ENCODE data around the gene ZC3HAV1.
A peak's percentile ranks its signal among the peaks of the same experiment; 100 is the strongest.
"Not testable (repeated sequence)": the region's sequence is repeated elsewhere in the genome, so short reads cannot be mapped to it uniquely, and the experiment has no call there.

The ZC3HAV1 gene

DNA sequence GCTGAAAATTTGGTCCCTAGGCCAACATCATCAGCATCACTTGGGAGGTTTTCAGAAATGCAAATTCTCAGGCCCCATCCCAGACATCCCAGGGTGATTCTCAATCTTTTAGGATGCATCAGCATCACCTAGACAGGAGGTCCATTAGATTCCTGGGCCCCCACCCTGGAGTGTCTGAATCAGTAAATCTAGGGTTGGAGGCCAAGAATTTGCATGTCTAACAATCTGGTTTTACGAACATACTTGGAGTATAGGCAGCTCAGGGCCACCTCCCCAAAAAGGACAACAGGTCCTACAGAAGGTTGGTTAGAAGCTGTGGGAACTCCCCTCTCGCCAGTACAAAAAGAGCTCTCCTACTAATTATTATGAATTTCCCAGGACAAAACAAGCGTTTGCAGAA lies 15.5 kb downstream of the ZC3HAV1 start:
- no peaks in the 10 kb centered on the region for H3K27me3 Mint-ChIP-seq (ENCODE audit: low read depth)
- H3K36me3 Mint-ChIP-seq (ENCODE audit: low read depth), result peaks cover 5% of the 10 kb centered on the region
- peak overlapping the region in 1 of 3 experiments; percentile 19 for H3K27ac Mint-ChIP-seq
- H3K4me3 Mint-ChIP-seq, result no peak overlapping the region
- TF ChIP-seq, protein P1, sequence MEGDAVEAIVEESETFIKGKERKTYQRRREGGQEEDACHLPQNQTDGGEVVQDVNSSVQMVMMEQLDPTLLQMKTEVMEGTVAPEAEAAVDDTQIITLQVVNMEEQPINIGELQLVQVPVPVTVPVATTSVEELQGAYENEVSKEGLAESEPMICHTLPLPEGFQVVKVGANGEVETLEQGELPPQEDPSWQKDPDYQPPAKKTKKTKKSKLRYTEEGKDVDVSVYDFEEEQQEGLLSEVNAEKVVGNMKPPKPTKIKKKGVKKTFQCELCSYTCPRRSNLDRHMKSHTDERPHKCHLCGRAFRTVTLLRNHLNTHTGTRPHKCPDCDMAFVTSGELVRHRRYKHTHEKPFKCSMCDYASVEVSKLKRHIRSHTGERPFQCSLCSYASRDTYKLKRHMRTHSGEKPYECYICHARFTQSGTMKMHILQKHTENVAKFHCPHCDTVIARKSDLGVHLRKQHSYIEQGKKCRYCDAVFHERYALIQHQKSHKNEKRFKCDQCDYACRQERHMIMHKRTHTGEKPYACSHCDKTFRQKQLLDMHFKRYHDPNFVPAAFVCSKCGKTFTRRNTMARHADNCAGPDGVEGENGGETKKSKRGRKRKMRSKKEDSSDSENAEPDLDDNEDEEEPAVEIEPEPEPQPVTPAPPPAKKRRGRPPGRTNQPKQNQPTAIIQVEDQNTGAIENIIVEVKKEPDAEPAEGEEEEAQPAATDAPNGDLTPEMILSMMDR (IDR thresholded peaks at IDR 0.05; ENCODE audit: unreplicated experiment in 3 of 3), result no peak
- H3K9me3 Mint-ChIP-seq, result no peaks in the 10 kb centered on the region
- H3K4me1 Mint-ChIP-seq, result peaks cover 6% of the 10 kb centered on the region

DNA sequence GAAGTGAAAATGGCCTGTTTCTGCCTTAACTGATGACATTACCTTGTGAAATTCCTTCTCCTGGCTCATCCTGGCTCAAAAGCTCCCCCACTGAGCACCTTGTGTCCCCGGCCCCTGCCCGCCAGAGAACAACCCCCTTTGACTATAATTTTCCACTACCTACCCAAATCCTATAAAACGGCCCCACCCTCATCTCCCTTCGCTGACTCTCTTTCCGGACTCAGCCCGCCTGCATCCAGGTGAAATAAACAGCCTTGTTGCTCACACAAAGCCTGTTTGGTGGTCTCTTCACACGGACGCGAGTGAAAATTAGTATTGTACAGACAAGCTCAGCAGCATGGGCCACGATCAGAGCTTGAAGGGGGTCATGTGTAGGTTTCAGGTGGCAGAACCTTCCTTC lies 16.0 kb downstream of the ZC3HAV1 start:
- H3K4me3 Mint-ChIP-seq; H3K4me1 Mint-ChIP-seq; H3K27me3 Mint-ChIP-seq (ENCODE audit: low read depth); H3K27ac Mint-ChIP-seq; H3K9me3 Mint-ChIP-seq; H3K36me3 Mint-ChIP-seq (ENCODE audit: low read depth): not testable (repeated sequence)

DNA sequence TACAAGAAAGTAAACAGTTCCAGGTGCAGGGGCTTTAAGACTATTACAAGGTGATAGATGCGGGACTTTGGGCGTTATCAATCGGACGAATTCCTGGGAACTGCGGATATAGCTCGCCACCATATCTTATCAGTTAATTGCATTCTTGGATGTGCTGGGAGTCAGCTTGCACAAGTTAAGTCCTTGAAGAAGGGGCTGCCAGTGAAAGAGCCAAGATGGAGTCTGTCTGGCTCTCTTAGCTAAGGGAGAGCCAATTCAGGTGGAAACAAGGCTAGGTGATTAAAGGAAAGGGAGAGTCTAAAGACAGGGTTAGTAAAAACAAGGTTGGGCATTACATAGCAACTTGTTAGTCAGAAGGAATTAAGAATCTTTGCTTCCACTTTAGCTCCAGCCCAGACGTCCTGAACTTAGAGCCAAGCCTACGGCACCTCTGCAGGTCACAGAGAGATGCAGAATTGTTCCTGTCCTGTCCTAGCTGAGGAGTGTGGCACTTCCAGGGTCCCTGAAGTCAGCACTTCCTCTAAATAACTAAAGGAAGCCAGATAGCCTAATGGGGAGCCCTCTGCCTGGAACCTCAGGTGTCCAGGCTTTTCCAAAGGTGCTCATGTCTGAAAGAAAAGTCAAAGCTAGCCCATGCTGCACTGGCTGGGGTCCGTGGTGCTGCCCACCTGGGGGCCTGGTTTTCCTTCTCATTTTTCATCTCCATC lies 17.3 kb downstream of the ZC3HAV1 start:
- TF ChIP-seq, protein P1 (IDR thresholded peaks at IDR 0.05; ENCODE audit: unreplicated experiment in 3 of 3), result no peak
- Mint-ChIP-seq H3K27me3 (ENCODE audit: low read depth) (no peaks in the 10 kb centered on the region), H3K4me1 (peaks cover 5% of the 10 kb centered on the region), H3K4me3 (no peak overlapping the region), H3K27ac (no peak overlapping the region), H3K36me3 (ENCODE audit: low read depth) (peaks cover 15% of the 10 kb centered on the region), H3K9me3 (peaks cover 4% of the 10 kb centered on the region)

DNA sequence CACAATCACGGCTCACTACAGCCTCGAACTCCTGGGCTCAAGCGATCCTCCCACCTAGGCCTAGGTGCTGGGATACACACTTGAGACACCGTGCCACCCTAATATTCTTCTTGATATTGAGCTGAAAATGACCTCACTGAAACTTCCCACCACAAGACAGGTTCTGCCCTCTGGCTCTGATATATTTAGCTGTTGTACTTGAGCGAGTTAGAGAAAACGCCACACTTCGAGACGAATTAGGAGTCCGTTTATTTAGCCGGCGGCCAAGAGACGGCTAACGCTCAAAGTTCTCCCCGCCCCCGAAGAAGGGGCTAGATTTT lies 17.9 kb downstream of the ZC3HAV1 start:
- H3K36me3 Mint-ChIP-seq (ENCODE audit: low read depth), result peaks cover 21% of the 10 kb centered on the region
- TF ChIP-seq, protein P1 (IDR thresholded peaks at IDR 0.05; ENCODE audit: unreplicated experiment in 3 of 3), result no peak
- H3K27ac Mint-ChIP-seq, result no peak overlapping the region
- no peaks in the 10 kb centered on the region for H3K27me3 Mint-ChIP-seq (ENCODE audit: low read depth)
- H3K4me3 Mint-ChIP-seq, result no peak overlapping the region
- H3K9me3 Mint-ChIP-seq, result peaks cover 8% of the 10 kb centered on the region
- peaks cover 5% of the 10 kb centered on the region for H3K4me1 Mint-ChIP-seq

DNA sequence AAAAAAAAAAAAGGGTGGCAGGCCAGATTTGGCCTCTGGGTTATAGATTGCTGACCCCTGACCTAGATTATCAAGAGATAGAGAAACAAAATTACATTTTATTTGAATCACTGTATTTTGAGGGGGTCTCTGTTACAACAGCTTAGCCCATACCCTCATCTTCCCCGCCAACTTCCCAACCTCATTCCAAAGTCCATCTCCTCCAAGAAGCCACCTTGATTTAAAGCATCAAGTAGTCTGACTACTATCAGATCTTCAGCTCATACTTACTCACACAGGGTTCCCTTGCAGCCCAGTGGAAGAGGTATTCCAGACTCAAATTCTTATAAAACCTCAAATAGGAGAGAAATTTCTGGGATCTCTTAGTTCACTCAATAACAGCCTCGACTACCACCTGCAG lies 20.4 kb downstream of the ZC3HAV1 start:
- no peaks in the 10 kb centered on the region for H3K4me1 Mint-ChIP-seq
- TF ChIP-seq, protein P1 (IDR thresholded peaks at IDR 0.05; ENCODE audit: unreplicated experiment in 3 of 3), result no peak
- no peak overlapping the region for H3K4me3 Mint-ChIP-seq
- no peak overlapping the region for H3K27ac Mint-ChIP-seq
- no peaks in the 10 kb centered on the region for H3K27me3 Mint-ChIP-seq (ENCODE audit: low read depth)
- H3K9me3 Mint-ChIP-seq, result peaks cover 8% of the 10 kb centered on the region
- H3K36me3 Mint-ChIP-seq (ENCODE audit: low read depth), result peaks cover 27% of the 10 kb centered on the region

DNA sequence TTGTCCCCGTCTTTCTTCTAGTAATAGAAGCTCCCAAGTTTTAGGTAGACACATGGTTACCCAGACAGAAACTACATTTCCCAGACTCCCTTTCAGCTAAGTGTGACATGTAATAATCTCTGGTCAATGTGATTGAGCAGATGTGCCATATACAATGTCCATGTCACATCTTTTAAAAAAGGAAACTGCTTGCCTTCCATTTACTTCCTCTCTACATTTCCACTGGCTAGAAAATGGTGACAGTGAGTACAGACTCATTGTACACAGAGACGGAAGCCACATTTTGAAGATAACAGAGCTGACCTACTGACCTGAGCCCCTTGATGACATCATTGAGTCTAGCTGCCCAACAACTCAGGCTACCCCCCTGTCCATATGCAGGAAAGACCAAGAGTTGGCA lies 21.3 kb downstream of the ZC3HAV1 start:
- H3K4me1 Mint-ChIP-seq, result no peaks in the 10 kb centered on the region
- TF ChIP-seq, protein P1 (IDR thresholded peaks at IDR 0.05; ENCODE audit: unreplicated experiment in 3 of 3), result no peak
- H3K36me3 Mint-ChIP-seq (ENCODE audit: low read depth), result peaks cover 33% of the 10 kb centered on the region
- H3K4me3 Mint-ChIP-seq, result no peak overlapping the region
- H3K27me3 Mint-ChIP-seq (ENCODE audit: low read depth), result no peaks in the 10 kb centered on the region
- peaks cover 8% of the 10 kb centered on the region for H3K9me3 Mint-ChIP-seq
- H3K27ac Mint-ChIP-seq, result no peak overlapping the region

Data from nephron (organoid).